ENCODE results near the gene MRPS16. TPM values are rescaled to one million over a fixed set of nuclear protein-coding genes. Genes with fewer than 3 reads are reported as not detected.

MRPS16 gene
- total RNA-seq, 1 donor from 2014 or later, result 89.2 TPM

GRCh38 chr10:73205890-73206289 is 46.6 kb downstream of the MRPS16 start:
- DNase-seq, result no peak
- no peak overlapping the region for H3K4me3 Mint-ChIP-seq (ENCODE audit: unreplicated experiment)
- H3K9me3 Mint-ChIP-seq (ENCODE audit: unreplicated experiment), result peaks cover 2% of the 10 kb centered on the region
- H3K27ac Mint-ChIP-seq (ENCODE audit: unreplicated experiment), result no peak overlapping the region
- no peak for TF ChIP-seq CTCF (IDR thresholded peaks at IDR 0.05; ENCODE audit: partially characterized antibody, unreplicated experiment)
- no peaks in the 10 kb centered on the region for H3K4me1 Mint-ChIP-seq (ENCODE audit: low read depth, unreplicated experiment)
- no peaks in the 10 kb centered on the region for H3K27me3 Mint-ChIP-seq (ENCODE audit: unreplicated experiment)
- H3K36me3 Mint-ChIP-seq (ENCODE audit: unreplicated experiment), result peaks cover 13% of the 10 kb centered on the region

GRCh38 chr10:73205081-73205480 is 47.4 kb downstream of the MRPS16 start:
- H3K36me3 Mint-ChIP-seq (ENCODE audit: unreplicated experiment), result peaks cover 13% of the 10 kb centered on the region
- H3K4me1 Mint-ChIP-seq (ENCODE audit: low read depth, unreplicated experiment), result no peaks in the 10 kb centered on the region

More at GRCh38 chr10:73205081-73205480, 47.4 kb downstream of the MRPS16 start:
- no peak overlapping the region for H3K4me3 Mint-ChIP-seq (ENCODE audit: unreplicated experiment)
- no peak for DNase-seq
- TF ChIP-seq CTCF (IDR thresholded peaks at IDR 0.05; ENCODE audit: partially characterized antibody, unreplicated experiment), result no peak
- H3K27ac Mint-ChIP-seq (ENCODE audit: unreplicated experiment), result no peak overlapping the region
- peaks cover 2% of the 10 kb centered on the region for H3K9me3 Mint-ChIP-seq (ENCODE audit: unreplicated experiment)
- no peaks in the 10 kb centered on the region for H3K27me3 Mint-ChIP-seq (ENCODE audit: unreplicated experiment)

Other genes starting within 250 kb of the MRPS16 start
- gene P4HA1, start 155.8 kb downstream of the MRPS16 start, total RNA-seq (ENCODE audit: unreplicated experiment), result 3.5 TPM
- gene NUDT13, start 142.2 kb downstream of the MRPS16 start, total RNA-seq (ENCODE audit: unreplicated experiment), result 3.3 TPM
- gene ECD, start 84.6 kb downstream of the MRPS16 start, total RNA-seq (ENCODE audit: unreplicated experiment), result 31.3 TPM
- gene FAM149B1, start 84.5 kb downstream of the MRPS16 start, total RNA-seq (ENCODE audit: unreplicated experiment), result 31.3 TPM
- 37.5 TPM for gene DNAJC9, start 5.4 kb downstream of the MRPS16 start, total RNA-seq (ENCODE audit: unreplicated experiment)
- gene CFAP70, start 106.2 kb upstream of the MRPS16 start, total RNA-seq (ENCODE audit: unreplicated experiment), result 1.3 TPM
- gene ANXA7, start 161.4 kb upstream of the MRPS16 start, total RNA-seq (ENCODE audit: unreplicated experiment), result 35.9 TPM
- 3.5 TPM for gene MSS51, start 180.9 kb upstream of the MRPS16 start, total RNA-seq (ENCODE audit: unreplicated experiment)
- 67.9 TPM for gene PPP3CB, start 243.4 kb upstream of the MRPS16 start, total RNA-seq (ENCODE audit: unreplicated experiment)